GM18517 (cell line): ENCODE results near the gene CENPU.
A peak's percentile ranks its signal among the peaks of the same experiment; 100 is the strongest.
"Not testable (repeated sequence)": the region's sequence is repeated elsewhere in the genome, so short reads cannot be mapped to it uniquely, and the experiment has no call there.

Source experiments
- ATAC-seq: cut with Tn5 transposase; IDR thresholded peaks from one replicate; pipeline ENCODE4 v1.9.1; 2021; ENCODE audit warnings: mild to moderate bottlenecking, moderate library complexity; ENCODE audit not compliant: unreplicated experiment

The CENPU gene

GRCh38 chr4:184752496-184753275 is 18.8 kb upstream of the CENPU start:
- ATAC-seq = no peak

- ATAC-seq = no peak
These were observed 17.7 kb upstream of the CENPU start for GRCh38 chr4:184751585-184751956.

- no peak for ATAC-seq
These were observed 17.2 kb upstream of the CENPU start for GRCh38 chr4:184750926-184751584.

GRCh38 chr4:184748251-184748652 is 14.4 kb upstream of the CENPU start:
- no peak for ATAC-seq

GRCh38 chr4:184747034-184747830 is 13.3 kb upstream of the CENPU start:
- ATAC-seq = no peak

GRCh38 chr4:184745831-184746795 is 12.2 kb upstream of the CENPU start:
- peak; percentile 69 for ATAC-seq

GRCh38 chr4:184744236-184744635 is 10.3 kb upstream of the CENPU start:
- no peak for ATAC-seq

- ATAC-seq = no peak
These were observed 9.8 kb upstream of the CENPU start for GRCh38 chr4:184743650-184744049.

GRCh38 chr4:184741651-184742050 is 7.8 kb upstream of the CENPU start:
- ATAC-seq = not testable (repeated sequence)

GRCh38 chr4:184740980-184741391 is 7.1 kb upstream of the CENPU start:
- no peak for ATAC-seq

- ATAC-seq = not testable (repeated sequence)
These were observed 5.7 kb upstream of the CENPU start for GRCh38 chr4:184739575-184739974.

GRCh38 chr4:184734758-184735157 is 862 bp upstream of the CENPU start:
- ATAC-seq = no peak

GRCh38 chr4:184732126-184732525 is 1.8 kb downstream of the CENPU start:
- no peak for ATAC-seq

- ATAC-seq = no peak
These were observed 2.8 kb downstream of the CENPU start for GRCh38 chr4:184731056-184731455.

GRCh38 chr4:184729946-184730345 is 4.0 kb downstream of the CENPU start:
- ATAC-seq = no peak

- no peak for ATAC-seq
These were observed 5.0 kb downstream of the CENPU start for GRCh38 chr4:184728858-184729257.

GRCh38 chr4:184727430-184727829 is 6.5 kb downstream of the CENPU start:
- ATAC-seq = no peak

- no peak for ATAC-seq
These were observed 11.1 kb downstream of the CENPU start for GRCh38 chr4:184722798-184723197.

- no peak for ATAC-seq
These were observed 12.6 kb downstream of the CENPU start for GRCh38 chr4:184721254-184721653.

- ATAC-seq = no peak
These were observed 14.5 kb downstream of the CENPU start for GRCh38 chr4:184719407-184719806.

- ATAC-seq = no peak
These were observed 18.4 kb downstream of the CENPU start for GRCh38 chr4:184715526-184715925.
